H1 (cell line): ENCODE data around the gene AFF2. TPM values are rescaled to one million over a fixed set of nuclear protein-coding genes. Genes with fewer than 3 reads are reported as not detected.

Source experiments
- CBX5 ChIP-seq: fragments of 300-800, 300-1000 bp; sonication (generic); IDR thresholded peaks from 2 replicates; pipeline ENCODE4 v1.7.1; 2016; ENCODE audit warnings: antibody characterized with exemption, low read length, low read depth
- EGR1 ChIP-seq: IDR thresholded peaks from 2 replicates; pipeline ENCODE4 v1.6.1; 2011; ENCODE audit warnings: low read depth, low read length, borderline replicate concordance
- KDM1A ChIP-seq: fragments of 200-600, 300-600 bp; sonication (generic); IDR thresholded peaks from 2 replicates; pipeline ENCODE4 v1.7.1; 2016; ENCODE audit warnings: mild to moderate bottlenecking, low read length, borderline replicate concordance
- NANOG ChIP-seq: IDR thresholded peaks from 2 replicates; pipeline ENCODE4 v1.6.1; 2011; ENCODE audit warnings: low read length, low read depth, mild to moderate bottlenecking, inconsistent platforms; ENCODE audit not compliant: insufficient read depth, poor library complexity, severe bottlenecking
- POLR2AphosphoS5 ChIP-seq: IDR thresholded peaks from 2 replicates; pipeline ENCODE4 v1.6.1; 2011; ENCODE audit warnings: low read depth, low read length
- POU5F1 ChIP-seq: IDR thresholded peaks from 2 replicates; pipeline ENCODE4 v1.6.1; 2011; ENCODE audit warnings: low read depth, mild to moderate bottlenecking, low read length, moderate library complexity
- polyA plus RNA-seq, 7 experiments: library from polyadenylated mRNA; depleted of rRNA in 3 of 7; stranded (reverse) in 5 of 7; unstranded in 2 of 7; fragments of >200 nt in 5 of 7; fragments of 200-250 nt in 2 of 7; gene quantifications; 1 replicate in 5 of 7; 2 replicates in 1 of 7; 4 replicates in 1 of 7; pipeline versions ENCODE4 v1.2.1 to v1.2.3, GENCODE V29; 2011 to 2013; ENCODE audit warnings: missing spikeins in 2 of 7, mixed read lengths in 2 of 7
- total RNA-seq: library from RNA; stranded (reverse); fragmentation: NEBNext Ultra II Directional; extraction: Animal tissue kit (Norgen Biotek cat#: 25700); gene quantifications from 2 replicates; pipeline ENCODE4 v1.2.1, GENCODE V29; 2021

The AFF2 gene
- total and polyA plus RNA-seq, 2 of the 8 experiments (the other 6 are each of a cell fraction or from before 2014, with no cell fraction given): 2.0 to 7.3 TPM

DNA sequence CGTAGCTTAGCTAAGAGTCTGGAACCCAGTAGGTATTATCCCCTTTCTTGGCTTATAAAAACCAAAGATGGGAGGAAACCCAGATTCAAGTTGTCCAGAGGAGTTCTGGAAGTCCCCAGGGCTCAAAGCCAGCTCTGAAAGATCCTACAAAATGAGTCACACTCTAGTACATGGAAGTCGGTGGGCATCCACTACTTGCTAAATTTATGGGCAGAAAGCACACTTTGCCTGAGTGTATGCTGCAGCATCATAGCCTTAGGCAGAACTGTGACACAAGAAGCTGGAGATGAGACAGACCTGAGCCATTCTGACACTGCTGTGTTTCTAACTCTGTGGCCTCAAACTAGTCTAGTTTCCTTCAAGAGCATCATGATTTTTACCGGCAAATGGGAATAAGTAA lies 429.3 kb downstream of the AFF2 start (continued):
- TF ChIP-seq KDM1A (no peak), POLR2AphosphoS5 (no peak), POU5F1 (no peak), NANOG (no peak), CBX5 (no peak), EGR1 (no peak)
